OCI-LY3 (cell line): ENCODE results near the gene CNTFR.

Source experiments
- EZH2phosphoT487 ChIP-seq: fragments of 200-600 bp; shearing (Covaris generic); IDR thresholded peaks from 2 replicates; pipeline ENCODE4 v1.6.1; 2018; ENCODE audit warnings: antibody characterized with exemption, mixed run types, low read depth
- TF ChIP-seq, protein P1 (sequence below): fragments of 200-600, 300-600 bp; sonication (generic); IDR thresholded peaks from 2 replicates; pipeline ENCODE4 v1.5.1; 2014; ENCODE audit warnings: antibody characterized with exemption, low read length, low read depth

DNA sequence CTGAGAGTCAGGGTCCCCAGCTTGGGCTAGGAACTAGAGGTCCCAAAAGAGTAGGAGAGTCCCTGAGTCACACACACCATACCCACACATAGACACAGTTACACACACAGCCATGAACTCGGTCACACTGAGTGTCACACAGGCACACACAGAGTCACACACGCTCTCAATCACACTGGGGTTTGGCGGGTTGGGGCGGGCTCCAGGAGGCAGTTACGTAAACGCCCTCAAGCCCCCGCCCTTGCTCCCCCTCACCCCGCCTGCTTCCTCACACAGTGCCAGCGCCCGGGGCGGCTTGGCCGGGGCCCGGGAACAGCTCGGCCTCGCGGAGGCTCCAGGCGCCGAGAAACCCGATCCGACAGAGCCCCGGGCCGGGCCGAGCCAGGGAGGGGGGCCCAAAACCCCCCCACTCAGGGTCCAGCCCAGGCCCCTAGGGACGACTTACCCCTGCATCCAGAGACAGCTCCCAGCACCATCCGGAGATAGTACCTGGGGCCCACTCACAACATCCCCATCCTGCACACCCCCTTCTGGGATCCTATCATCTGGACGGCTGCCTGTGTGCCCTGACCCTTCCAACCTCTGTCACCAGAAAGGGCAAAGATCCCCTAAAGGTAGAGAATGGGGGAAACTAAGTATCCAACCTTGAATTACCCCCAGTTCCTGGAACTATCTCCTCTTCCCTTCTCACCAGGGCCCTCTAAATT, 3.5 kb upstream of the CNTFR start:
- TF ChIP-seq, protein P1, sequence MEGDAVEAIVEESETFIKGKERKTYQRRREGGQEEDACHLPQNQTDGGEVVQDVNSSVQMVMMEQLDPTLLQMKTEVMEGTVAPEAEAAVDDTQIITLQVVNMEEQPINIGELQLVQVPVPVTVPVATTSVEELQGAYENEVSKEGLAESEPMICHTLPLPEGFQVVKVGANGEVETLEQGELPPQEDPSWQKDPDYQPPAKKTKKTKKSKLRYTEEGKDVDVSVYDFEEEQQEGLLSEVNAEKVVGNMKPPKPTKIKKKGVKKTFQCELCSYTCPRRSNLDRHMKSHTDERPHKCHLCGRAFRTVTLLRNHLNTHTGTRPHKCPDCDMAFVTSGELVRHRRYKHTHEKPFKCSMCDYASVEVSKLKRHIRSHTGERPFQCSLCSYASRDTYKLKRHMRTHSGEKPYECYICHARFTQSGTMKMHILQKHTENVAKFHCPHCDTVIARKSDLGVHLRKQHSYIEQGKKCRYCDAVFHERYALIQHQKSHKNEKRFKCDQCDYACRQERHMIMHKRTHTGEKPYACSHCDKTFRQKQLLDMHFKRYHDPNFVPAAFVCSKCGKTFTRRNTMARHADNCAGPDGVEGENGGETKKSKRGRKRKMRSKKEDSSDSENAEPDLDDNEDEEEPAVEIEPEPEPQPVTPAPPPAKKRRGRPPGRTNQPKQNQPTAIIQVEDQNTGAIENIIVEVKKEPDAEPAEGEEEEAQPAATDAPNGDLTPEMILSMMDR, result no peak
- no peak for TF ChIP-seq EZH2phosphoT487
